H9 (cell line): ENCODE results near the gene EGFL6. TPM values are rescaled to one million over a fixed set of nuclear protein-coding genes. Genes with fewer than 3 reads are reported as not detected.

ENCODE experiments used
- DNase-seq: peaks from one replicate; pipeline ENCODE4 v3.0.0-alpha.2; 2017
- H2AFZ ChIP-seq: one replicate; pipeline ENCODE4 v1.6.1; 2013; ENCODE audit warnings: mild to moderate bottlenecking, low read length, control low read depth, moderate library complexity
- H2AK5ac ChIP-seq: 2 replicates; pipeline ENCODE4 v1.6.1; 2013; ENCODE audit warnings: low read length, control low read depth, mixed read lengths; ENCODE audit not compliant: insufficient read length
- H2BK120ac ChIP-seq: one replicate; pipeline ENCODE4 v1.6.1; 2013; ENCODE audit warnings: low read depth, mild to moderate bottlenecking, low read length, control low read depth, inconsistent platforms; ENCODE audit not compliant: poor library complexity, severe bottlenecking
- H2BK12ac ChIP-seq: 2 replicates; pipeline ENCODE4 v1.6.1; 2013; ENCODE audit warnings: low read length, control low read depth, mixed read lengths, low read depth; ENCODE audit not compliant: insufficient read length
- H2BK15ac ChIP-seq: 2 replicates; pipeline ENCODE4 v1.6.1; 2013; ENCODE audit warnings: low read depth, low read length, control low read depth
- H2BK20ac ChIP-seq: one replicate; pipeline ENCODE4 v1.6.1; 2013; ENCODE audit warnings: low read depth, mild to moderate bottlenecking, low read length, control low read depth, inconsistent platforms; ENCODE audit not compliant: poor library complexity, severe bottlenecking
- H2BK5ac ChIP-seq: 2 replicates; pipeline ENCODE4 v1.6.1; 2013; ENCODE audit warnings: low read length, control low read depth, mixed read lengths; ENCODE audit not compliant: insufficient read length
- H3K14ac ChIP-seq: 2 replicates; pipeline ENCODE4 v1.6.1; 2013; ENCODE audit warnings: low read length, control low read depth; ENCODE audit not compliant: insufficient read depth
- H3K18ac ChIP-seq: 2 replicates; pipeline ENCODE4 v1.6.1; 2013; ENCODE audit warnings: low read depth, mild to moderate bottlenecking, mixed read lengths, low read length, control low read depth; ENCODE audit not compliant: insufficient read length
- H3K23ac ChIP-seq: 2 replicates; pipeline ENCODE4 v1.6.1; 2013; ENCODE audit warnings: low read length, control low read depth, mixed read lengths, low read depth; ENCODE audit not compliant: insufficient read length
- H3K23me2 ChIP-seq: 2 replicates; pipeline ENCODE4 v1.6.1; 2013; ENCODE audit warnings: low read depth, mild to moderate bottlenecking, mixed read lengths, low read length, control low read depth; ENCODE audit not compliant: insufficient read length, poor library complexity, severe bottlenecking
- H3K27ac ChIP-seq: 2 replicates; pipeline ENCODE4 v1.5.1; 2013; ENCODE audit warnings: low read length, control low read depth, mixed read lengths, low read depth; ENCODE audit not compliant: insufficient read length
- H3K27me3 ChIP-seq: 2 replicates; pipeline ENCODE4 v1.6.1; 2013; ENCODE audit warnings: low read length, control low read depth, inconsistent platforms; ENCODE audit not compliant: insufficient read depth
- H3K4ac ChIP-seq: 2 replicates; pipeline ENCODE4 v1.6.1; 2013; ENCODE audit warnings: low read depth, mild to moderate bottlenecking, control low read depth, inconsistent platforms, low read length, moderate library complexity
- H3K4me1 ChIP-seq: 2 replicates; pipeline ENCODE4 v1.6.1; 2013; ENCODE audit warnings: low read length, control low read depth, inconsistent platforms; ENCODE audit not compliant: insufficient read depth
- H3K4me2 ChIP-seq: 2 replicates; pipeline ENCODE4 v1.6.1; 2013; ENCODE audit warnings: low read length, control low read depth, mixed read lengths; ENCODE audit not compliant: insufficient read length, insufficient read depth
- H3K56ac ChIP-seq: 2 replicates; pipeline ENCODE4 v1.6.1; 2013; ENCODE audit warnings: low read depth, mild to moderate bottlenecking, mixed read lengths, low read length, control low read depth; ENCODE audit not compliant: insufficient read length
- H3K79me1 ChIP-seq: 2 replicates; pipeline ENCODE4 v1.6.1; 2013; ENCODE audit warnings: low read depth, mild to moderate bottlenecking, moderate library complexity, low read length, control low read depth, inconsistent platforms; ENCODE audit not compliant: insufficient read depth, poor library complexity, severe bottlenecking
- H3K79me2 ChIP-seq: 2 replicates; pipeline ENCODE4 v1.6.1; 2013; ENCODE audit warnings: low read length, control low read depth, inconsistent platforms; ENCODE audit not compliant: insufficient read depth
- H3K9ac ChIP-seq: 2 replicates; pipeline ENCODE4 v1.6.1; 2013; ENCODE audit warnings: low read length, control low read depth, mixed read lengths; ENCODE audit not compliant: insufficient read length; ENCODE audit errors: extremely low read depth
- H3K9me3 ChIP-seq: one replicate; pipeline ENCODE4 v1.6.1; 2013; ENCODE audit warnings: low read depth, low read length, inconsistent platforms; ENCODE audit not compliant: control insufficient read depth
- H3T11ph ChIP-seq: one replicate; pipeline ENCODE4 v1.6.1; 2013; ENCODE audit warnings: mild to moderate bottlenecking, low read length, control low read depth, inconsistent platforms
- H4K20me1 ChIP-seq: one replicate; pipeline ENCODE4 v1.6.1; 2013; ENCODE audit not compliant: control insufficient read depth, insufficient read length, insufficient read depth
- H4K5ac ChIP-seq: 2 replicates; pipeline ENCODE4 v1.6.1; 2013; ENCODE audit warnings: low read depth, mild to moderate bottlenecking, mixed read lengths, low read length, control low read depth; ENCODE audit not compliant: insufficient read length
- H4K8ac ChIP-seq: replicated peaks from 2 replicates; pipeline ENCODE4 v1.6.1; 2013; ENCODE audit warnings: low read length, control low read depth, mixed read lengths, low read depth; ENCODE audit not compliant: insufficient read length
- H4K91ac ChIP-seq: 2 replicates; pipeline ENCODE4 v1.6.1; 2013; ENCODE audit warnings: low read depth, mild to moderate bottlenecking, moderate library complexity, mixed read lengths, low read length, control low read depth; ENCODE audit not compliant: insufficient read length
- H3K27ac Mint-ChIP-seq, 3 experiments: 2 replicates in 2 of 3; 3 replicates in 1 of 3; pipeline ENCODE4 v1.8.0; 2020 to 2021; ENCODE audit warnings: mixed read lengths in 3 of 3, mild to moderate bottlenecking in 1 of 3, moderate library complexity in 1 of 3
- H3K27me3 Mint-ChIP-seq: 2 replicates; pipeline ENCODE4 v1.8.0; 2021; ENCODE audit warnings: low read depth, mild to moderate bottlenecking, moderate library complexity, mixed read lengths
- H3K36me3 Mint-ChIP-seq, 3 experiments: 2 replicates in 2 of 3; 3 replicates in 1 of 3; pipeline ENCODE4 v1.8.0; 2020 to 2021; ENCODE audit warnings: low read depth in 3 of 3, mixed read lengths in 3 of 3; ENCODE audit not compliant: insufficient read depth in 1 of 3
- H3K4me1 Mint-ChIP-seq, 2 experiments: 2 replicates each; pipeline ENCODE4 v1.8.0; 2020; ENCODE audit warnings: mixed read lengths in 2 of 2
- H3K4me3 Mint-ChIP-seq, 2 experiments: 2 replicates in 1 of 2; 3 replicates in 1 of 2; pipeline ENCODE4 v1.8.0; 2020 to 2021; ENCODE audit warnings: mild to moderate bottlenecking in 2 of 2, mixed read lengths in 2 of 2, moderate library complexity in 1 of 2
- H3K9me3 Mint-ChIP-seq, 2 experiments: 2 replicates in 1 of 2; 3 replicates in 1 of 2; pipeline ENCODE4 v1.8.0; 2020; ENCODE audit warnings: mild to moderate bottlenecking in 2 of 2, mixed read lengths in 2 of 2, moderate library complexity in 1 of 2
- total RNA-seq: library from RNA; stranded (reverse); gene quantifications from 2 replicates; pipeline ENCODE4 v1.2.1, GENCODE V29; 2021
- TF ChIP-seq, protein P1 (sequence below): fragments of 200-600 bp; sonication (generic); conservative IDR thresholded peaks from 3 replicates; pipeline ENCODE4 v1.8.0; 2021; ENCODE audit warnings: antibody characterized with exemption, mild to moderate bottlenecking

EGFL6 gene
- total RNA-seq, 1 experiment from 2014 or later, result 0.94 TPM

- H4K5ac ChIP-seq, result no peak overlapping the region
- H3T11ph ChIP-seq, result no peak overlapping the region
- Mint-ChIP-seq H3K36me3 (peaks cover 0 to 7% (median 4%) of the 10 kb centered on the region in 3 experiments; a peak in 5 of 7 replicates), H3K9me3 (peaks cover 35 to 37% of the 10 kb centered on the region in 2 experiments), H3K4me3 (no peak overlapping the region), H3K4me1 (0 out of 4 replicates have a peak, but pooled peaks cover 0 to 2% of the 10 kb centered on the region in 2 experiments), H3K27ac (no peak overlapping the region), H3K27me3 (peaks cover 4% of the 10 kb centered on the region)
- H2BK12ac ChIP-seq, result no peak overlapping the region
- no peak overlapping the region for H3K23ac ChIP-seq
- no peak overlapping the region for H3K18ac ChIP-seq
- H2BK120ac ChIP-seq, result no peak overlapping the region
- no peak overlapping the region for H4K91ac ChIP-seq
- no peak overlapping the region for H2BK15ac ChIP-seq
- no peak overlapping the region for H2AFZ ChIP-seq
- H3K79me1 ChIP-seq, result no peaks in the 10 kb centered on the region
- H3K23me2 ChIP-seq, result no peaks in the 10 kb centered on the region
- no peak overlapping the region for H3K4ac ChIP-seq
- H3K14ac ChIP-seq, result no peak overlapping the region
- peaks cover 6% of the 10 kb centered on the region for H3K9me3 ChIP-seq
- no peak overlapping the region for H3K27ac ChIP-seq
- no peak for DNase-seq
- H3K79me2 ChIP-seq, result no peaks in the 10 kb centered on the region
- no peak overlapping the region for H3K4me2 ChIP-seq
- no peaks in the 10 kb centered on the region for H3K27me3 ChIP-seq
- no peak overlapping the region for H2BK5ac ChIP-seq
- H4K20me1 ChIP-seq, result no peaks in the 10 kb centered on the region
- no peak overlapping the region for H3K56ac ChIP-seq
- H3K4me1 ChIP-seq, result no peaks in the 10 kb centered on the region
- no peak overlapping the region for H3K9ac ChIP-seq
- no peak overlapping the region for H4K8ac ChIP-seq
- no peak overlapping the region for H2BK20ac ChIP-seq
- TF ChIP-seq, protein P1, sequence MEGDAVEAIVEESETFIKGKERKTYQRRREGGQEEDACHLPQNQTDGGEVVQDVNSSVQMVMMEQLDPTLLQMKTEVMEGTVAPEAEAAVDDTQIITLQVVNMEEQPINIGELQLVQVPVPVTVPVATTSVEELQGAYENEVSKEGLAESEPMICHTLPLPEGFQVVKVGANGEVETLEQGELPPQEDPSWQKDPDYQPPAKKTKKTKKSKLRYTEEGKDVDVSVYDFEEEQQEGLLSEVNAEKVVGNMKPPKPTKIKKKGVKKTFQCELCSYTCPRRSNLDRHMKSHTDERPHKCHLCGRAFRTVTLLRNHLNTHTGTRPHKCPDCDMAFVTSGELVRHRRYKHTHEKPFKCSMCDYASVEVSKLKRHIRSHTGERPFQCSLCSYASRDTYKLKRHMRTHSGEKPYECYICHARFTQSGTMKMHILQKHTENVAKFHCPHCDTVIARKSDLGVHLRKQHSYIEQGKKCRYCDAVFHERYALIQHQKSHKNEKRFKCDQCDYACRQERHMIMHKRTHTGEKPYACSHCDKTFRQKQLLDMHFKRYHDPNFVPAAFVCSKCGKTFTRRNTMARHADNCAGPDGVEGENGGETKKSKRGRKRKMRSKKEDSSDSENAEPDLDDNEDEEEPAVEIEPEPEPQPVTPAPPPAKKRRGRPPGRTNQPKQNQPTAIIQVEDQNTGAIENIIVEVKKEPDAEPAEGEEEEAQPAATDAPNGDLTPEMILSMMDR, result no peak
- no peak overlapping the region for H2AK5ac ChIP-seq
These were observed 44.8 kb downstream of the EGFL6 start for GRCh38 chrX:13614154-13614553.
